GM13977 (cell line): ENCODE results near the gene KIF24.
A peak's percentile ranks its signal among the peaks of the same experiment; 100 is the strongest.
"Not testable (repeated sequence)": the region's sequence is repeated elsewhere in the genome, so short reads cannot be mapped to it uniquely, and the experiment has no call there.

Experiments
- DNase-seq: peaks from one replicate; pipeline ENCODE4 v3.0.0; 2012; ENCODE audit warnings: low spot score
- in situ Hi-C: fragments of 300-500 bp; cut with MboI; formaldehyde crosslinking; loops from one replicate; pipeline ENCODE4 v1.12.0; 2022; ENCODE audit warnings: low sequenced_read_pairs, low pct_unique_long_range_greater_than_20kb, mixed read lengths, inconsistent platforms; ENCODE audit not compliant: unreplicated experiment
- TF ChIP-seq, protein P1 (sequence below): IDR thresholded peaks from 2 replicates; pipeline ENCODE4 v1.5.1; 2012; ENCODE audit warnings: mild to moderate bottlenecking, control low read depth; ENCODE audit not compliant: insufficient read depth; ENCODE audit errors: extremely low read depth, missing control alignments

KIF24 gene

GRCh38 chr9:34343605-34344004, 14.5 kb upstream of the KIF24 start:
- DNase-seq = no peak
- TF ChIP-seq, protein P1, sequence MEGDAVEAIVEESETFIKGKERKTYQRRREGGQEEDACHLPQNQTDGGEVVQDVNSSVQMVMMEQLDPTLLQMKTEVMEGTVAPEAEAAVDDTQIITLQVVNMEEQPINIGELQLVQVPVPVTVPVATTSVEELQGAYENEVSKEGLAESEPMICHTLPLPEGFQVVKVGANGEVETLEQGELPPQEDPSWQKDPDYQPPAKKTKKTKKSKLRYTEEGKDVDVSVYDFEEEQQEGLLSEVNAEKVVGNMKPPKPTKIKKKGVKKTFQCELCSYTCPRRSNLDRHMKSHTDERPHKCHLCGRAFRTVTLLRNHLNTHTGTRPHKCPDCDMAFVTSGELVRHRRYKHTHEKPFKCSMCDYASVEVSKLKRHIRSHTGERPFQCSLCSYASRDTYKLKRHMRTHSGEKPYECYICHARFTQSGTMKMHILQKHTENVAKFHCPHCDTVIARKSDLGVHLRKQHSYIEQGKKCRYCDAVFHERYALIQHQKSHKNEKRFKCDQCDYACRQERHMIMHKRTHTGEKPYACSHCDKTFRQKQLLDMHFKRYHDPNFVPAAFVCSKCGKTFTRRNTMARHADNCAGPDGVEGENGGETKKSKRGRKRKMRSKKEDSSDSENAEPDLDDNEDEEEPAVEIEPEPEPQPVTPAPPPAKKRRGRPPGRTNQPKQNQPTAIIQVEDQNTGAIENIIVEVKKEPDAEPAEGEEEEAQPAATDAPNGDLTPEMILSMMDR = no peak
- in situ Hi-C loops = no loop called here

DNA sequence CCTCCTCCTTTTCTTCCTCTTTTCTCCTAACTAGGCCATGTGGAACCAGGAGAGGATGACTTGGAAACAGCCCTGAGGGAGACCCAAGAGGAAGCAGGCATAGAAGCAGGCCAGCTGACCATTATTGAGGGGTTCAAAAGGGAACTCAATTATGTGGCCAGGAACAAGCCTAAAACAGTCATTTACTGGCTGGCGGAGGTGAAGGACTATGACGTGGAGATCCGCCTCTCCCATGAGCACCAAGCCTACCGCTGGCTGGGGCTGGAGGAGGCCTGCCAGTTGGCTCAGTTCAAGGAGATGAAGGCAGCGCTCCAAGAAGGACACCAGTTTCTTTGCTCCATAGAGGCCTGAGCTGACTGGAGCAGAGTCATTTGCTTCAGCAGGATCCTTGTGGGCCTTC, 14.0 kb upstream of the KIF24 start:
- in situ Hi-C loops = no loop called here
- TF ChIP-seq, protein P1 = no peak
- DNase-seq = no peak

DNA sequence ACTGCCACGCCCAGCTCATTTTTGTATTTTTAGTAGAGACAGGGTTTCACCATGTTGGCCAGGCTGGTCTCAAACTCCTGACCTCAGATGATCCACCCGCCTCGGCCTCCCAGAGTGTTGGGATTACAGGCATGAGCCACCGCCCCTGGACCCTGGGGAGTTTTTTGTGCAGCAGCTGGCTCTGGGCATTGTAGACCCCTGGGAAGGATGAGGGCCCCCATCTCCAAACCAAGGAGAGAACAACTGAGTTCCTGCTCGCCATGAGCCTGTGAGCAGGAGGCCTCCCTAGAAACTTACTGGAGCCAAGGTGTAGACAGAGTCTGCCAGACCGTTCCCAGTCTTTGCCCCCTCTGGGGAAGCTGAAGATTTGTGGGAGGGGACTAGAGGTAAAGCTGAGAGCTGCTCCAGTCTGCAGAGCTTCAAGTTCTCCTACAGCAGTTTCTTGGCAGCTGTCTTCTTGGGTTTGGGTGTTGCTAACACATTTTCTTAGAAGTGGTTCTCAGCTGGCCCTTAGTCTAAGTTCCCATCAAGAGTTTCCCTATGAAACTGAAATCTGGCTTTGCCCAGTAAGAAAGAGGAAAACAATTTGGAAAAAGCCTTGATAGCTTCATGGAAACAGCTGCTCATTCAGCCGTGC, 12.7 kb upstream of the KIF24 start:
- no peak for DNase-seq
- in situ Hi-C loops = no loop called here
- TF ChIP-seq, protein P1 = no peak

DNA sequence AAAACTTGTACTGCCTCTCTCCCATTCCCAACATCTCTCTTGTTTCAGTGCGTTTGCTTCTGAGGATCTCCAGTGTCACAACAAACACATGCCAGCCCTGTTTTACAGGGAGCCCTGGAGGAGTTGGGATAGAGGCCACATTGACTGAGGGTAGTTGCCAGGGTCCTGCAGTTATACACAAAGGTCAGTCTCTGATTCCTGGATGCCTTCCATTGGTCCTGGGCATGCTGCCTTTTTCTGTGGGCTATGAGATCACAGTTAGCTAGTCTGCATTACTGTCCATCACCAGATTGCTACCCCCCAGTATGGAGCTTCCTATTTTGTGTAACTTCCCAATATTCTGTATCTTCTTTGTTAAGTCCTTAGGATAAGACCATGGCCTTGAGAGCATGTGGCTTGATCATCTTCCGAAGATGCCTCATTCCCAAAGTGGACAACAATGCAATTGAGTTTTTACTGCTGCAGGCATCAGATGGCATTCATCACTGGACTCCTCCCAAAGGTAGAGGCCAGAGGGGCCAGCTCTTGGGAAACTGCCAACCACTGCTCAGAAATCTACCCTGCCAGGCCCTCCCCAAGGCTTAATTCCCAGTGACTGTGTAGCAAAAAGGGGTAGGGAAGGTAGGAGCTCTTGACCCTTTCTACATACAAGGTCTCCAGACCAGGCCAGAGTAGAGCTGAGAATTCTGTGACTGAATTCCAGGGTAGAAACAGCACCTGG, 9.8 kb upstream of the KIF24 start:
- no peak for DNase-seq
- TF ChIP-seq, protein P1 = no peak
- in situ Hi-C loops = no loop called here

GRCh38 chr9:34338079-34338478, 9.0 kb upstream of the KIF24 start:
- DNase-seq, in situ Hi-C loops: not testable (repeated sequence)

DNA sequence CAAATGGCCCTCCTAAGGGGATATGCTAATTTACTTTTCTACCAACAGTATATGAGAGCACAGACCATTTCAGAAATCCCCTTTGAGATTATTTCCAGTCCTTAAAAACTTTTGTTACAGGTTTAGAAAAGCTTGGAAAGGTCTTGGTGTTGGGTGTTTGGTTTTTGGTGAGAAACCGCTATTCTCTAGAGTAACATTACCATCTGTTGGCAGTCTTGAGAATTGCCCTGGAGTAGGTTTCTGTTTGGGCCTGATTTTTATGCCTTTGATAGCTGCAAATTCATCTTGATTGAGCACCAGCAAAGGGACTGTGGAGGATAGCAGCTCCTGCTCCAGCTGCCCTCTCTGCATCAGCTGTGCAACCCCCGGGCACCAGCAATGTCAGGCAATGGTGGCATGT, 8.3 kb upstream of the KIF24 start:
- in situ Hi-C loops = no loop called here
- no peak for DNase-seq
- TF ChIP-seq, protein P1 = peak; percentile 5

DNA sequence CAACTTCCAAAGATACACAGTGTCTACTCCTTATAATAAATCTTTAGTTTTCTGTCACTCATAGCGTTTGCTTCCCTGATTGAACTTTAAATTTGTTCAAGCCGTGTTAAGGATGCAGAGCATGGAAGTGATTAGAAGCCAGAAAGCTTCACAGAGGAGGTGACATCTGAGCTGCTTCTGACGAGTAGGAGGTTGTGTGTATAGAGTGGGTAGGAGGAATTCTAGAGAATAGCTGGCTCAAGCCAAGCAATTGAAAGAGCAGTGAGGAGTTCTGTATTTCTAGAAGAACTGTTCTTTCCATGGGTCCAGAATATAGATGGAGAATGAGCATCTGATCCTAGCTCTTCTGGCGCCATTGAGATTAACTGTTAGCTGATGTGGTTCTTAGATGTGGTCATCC, 6.3 kb upstream of the KIF24 start:
- in situ Hi-C loops = no loop called here
- TF ChIP-seq, protein P1 = no peak
- no peak for DNase-seq
